Measurements from ENCODE around the gene NFIA.

NFIA gene

DNA sequence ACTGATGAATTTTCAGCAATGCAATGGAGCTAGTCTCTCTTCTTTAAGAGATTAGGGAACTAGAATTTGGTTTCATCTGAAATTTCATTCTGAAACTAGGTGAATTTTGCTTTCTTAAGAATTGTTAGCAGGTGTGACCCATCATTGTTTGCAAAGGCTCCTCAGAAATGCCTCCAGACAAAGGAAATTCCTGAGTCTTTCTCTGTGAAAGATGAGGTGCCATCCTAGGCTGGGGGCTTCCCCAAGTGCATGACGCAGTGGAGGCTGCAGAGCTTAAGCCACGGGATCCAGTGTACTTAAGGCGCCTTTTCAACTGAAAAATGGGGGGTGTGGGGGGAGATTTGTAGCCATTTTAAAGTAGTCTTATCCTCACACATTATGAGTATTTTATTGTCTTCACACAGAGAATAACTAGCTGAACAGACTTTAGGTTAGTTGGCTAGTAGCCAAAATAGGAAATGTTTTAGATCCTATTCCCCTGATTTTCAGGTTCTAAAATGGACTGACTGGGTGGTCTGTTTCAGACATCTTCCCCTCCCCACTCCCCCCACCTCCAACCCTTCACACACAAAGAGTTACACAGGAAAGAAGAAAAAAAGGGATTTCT lies 202.0 kb downstream of the NFIA start:
- no peak for DNase-seq

DNA sequence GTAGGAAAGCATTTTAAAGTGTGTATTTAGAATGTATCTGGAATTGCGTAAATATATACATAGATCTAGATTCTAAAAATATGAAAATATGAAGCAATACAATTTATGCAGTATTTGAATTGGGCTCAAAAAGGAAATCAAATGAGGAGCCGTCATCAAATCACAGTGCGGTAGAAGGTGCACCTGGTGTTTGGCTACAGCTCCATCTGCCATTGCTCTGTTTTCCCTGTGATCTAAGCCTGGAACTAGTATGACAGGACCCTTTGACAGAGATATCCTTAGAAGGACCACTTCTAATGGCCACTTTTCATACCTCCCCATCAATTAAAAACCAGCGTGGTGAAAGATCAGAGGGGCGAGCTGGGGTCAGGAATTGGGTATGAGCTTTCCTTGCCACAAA lies 202.6 kb downstream of the NFIA start:
- DNase-seq, result no peak

DNA sequence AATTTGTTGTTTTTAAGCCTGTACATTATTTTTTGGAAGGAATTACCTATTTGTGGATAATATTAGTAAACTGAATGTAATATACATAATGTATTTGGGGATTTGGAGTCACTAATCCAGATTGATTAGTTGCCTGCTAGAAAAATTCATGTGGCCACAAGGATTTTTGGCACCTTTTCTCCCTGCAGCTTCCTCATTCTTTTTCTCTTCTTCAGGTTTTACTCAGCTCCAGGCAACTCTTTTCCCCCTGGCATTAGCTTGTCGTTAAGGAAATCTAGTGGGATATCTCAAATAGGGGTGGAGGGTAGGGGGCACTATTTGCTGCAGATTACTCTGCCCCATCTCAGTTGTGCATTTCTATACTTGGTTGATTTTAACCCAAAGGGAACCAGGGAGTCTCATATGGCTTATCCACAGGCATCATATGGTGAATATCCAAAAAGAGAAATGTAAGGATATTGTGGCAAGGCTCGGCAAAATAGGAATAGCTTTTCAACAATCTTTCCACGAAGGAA lies 203.1 kb downstream of the NFIA start:
- no peak for DNase-seq

- no peak for DNase-seq
These were observed 204.7 kb downstream of the NFIA start for GRCh38 chr1:61287014-61287413.

DNA sequence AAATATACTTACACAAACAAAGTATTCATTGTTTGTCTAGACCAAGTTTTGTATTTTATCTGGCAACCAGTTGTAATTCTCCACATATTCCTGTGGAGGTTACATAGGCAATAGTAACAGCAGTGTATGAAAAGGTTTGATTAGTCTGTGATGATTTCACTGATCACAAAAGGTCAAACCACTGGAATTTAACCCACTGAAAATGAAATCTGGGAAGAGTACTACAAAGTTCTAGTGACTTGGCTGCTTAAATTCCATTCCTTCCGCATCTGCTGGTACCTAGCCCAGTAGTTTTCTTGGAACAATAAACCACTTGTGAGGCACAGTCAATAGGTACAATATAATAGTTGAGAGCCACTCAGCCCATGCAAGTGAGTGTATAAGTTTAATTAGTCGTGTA lies 205.4 kb downstream of the NFIA start:
- DNase-seq, result no peak

GRCh38 chr1:61289232-61290098 lies 207.1 kb downstream of the NFIA start:
- no peak for DNase-seq

- no peak for DNase-seq
These were observed 208.2 kb downstream of the NFIA start for GRCh38 chr1:61290525-61290924.

DNA sequence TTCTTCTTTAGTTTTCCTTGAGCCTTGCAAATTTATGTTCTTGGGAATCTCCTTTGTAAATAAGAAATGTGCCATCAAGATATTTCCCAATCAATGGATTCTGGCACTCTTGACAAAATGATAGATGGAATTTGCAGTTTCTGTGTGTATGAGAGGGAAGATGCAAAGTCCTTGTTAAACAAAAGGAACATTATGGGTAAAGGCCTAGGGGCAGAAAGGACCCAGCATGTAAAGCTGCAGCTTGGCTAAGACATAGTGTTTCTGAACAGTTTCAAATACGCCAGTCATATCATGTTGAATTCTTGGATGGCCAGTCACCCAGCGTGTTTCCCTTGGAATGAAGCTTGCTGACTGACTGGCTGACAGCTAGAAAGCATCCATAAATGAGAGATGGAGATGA lies 210.8 kb downstream of the NFIA start:
- DNase-seq, result no peak

DNA sequence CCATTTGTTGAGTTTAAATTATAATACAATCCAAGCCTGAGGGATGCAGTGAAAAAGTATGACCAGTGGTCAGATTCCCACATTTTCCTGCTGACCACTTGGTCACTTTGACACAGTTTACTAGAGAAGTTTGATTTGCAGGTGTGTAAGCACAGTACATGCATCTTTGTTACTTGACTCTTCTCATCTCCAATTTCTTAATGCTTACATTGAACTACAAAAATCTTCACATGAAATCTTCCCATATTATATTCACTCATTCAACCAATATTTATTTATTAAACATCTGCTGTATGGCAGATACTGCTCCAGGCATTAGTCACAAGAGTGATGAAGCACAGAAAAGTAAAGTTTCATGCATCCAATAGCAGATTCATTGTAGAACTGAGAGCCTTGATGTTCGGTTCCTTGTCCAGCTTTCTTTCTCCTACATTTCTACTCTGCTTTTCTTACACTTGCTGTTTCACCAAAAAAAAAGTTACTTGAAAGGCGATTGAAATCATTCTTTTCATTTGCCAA lies 211.7 kb downstream of the NFIA start:
- no peak for DNase-seq

- no peak for DNase-seq
These were observed 212.6 kb downstream of the NFIA start for GRCh38 chr1:61294930-61295329.

DNA sequence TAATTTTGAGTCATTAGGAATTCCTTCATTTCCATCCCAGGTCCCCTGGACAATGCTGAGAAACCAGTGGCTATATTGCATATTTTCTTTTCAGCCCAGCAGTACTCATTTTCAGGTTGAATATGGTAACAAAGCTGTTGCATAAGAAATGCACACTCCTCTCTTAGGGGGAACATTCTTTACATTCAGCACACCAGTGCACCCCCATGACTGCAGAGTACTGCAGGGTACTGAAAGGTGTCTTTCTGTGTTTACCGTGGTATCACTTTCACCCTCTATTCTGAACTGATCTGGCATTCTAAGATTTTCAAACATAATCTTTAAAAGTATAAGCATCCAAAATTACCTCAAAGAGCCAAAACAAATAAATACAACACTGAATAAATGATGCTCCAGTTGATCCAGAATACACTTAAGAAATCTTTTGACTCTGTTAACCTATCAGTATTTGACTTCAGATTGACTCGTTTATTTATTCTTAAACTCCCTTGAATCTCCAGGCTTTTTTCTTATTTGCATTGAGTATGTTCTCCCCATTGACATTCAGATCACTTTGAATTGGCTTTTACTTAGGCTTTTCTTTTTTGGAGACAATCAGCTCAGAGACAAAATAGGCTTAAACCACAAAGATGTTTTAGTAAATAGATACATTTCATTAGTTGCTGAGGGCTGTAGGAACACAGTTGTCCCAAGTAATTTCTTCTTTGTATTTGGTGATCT lies 213.6 kb downstream of the NFIA start:
- DNase-seq, result no peak

GRCh38 chr1:61297887-61298286 lies 215.5 kb downstream of the NFIA start:
- no peak for DNase-seq

GRCh38 chr1:61299463-61299862 lies 217.1 kb downstream of the NFIA start:
- DNase-seq, result no peak

- DNase-seq, result no peak
These were observed 218.5 kb downstream of the NFIA start for GRCh38 chr1:61300899-61301298.

DNA sequence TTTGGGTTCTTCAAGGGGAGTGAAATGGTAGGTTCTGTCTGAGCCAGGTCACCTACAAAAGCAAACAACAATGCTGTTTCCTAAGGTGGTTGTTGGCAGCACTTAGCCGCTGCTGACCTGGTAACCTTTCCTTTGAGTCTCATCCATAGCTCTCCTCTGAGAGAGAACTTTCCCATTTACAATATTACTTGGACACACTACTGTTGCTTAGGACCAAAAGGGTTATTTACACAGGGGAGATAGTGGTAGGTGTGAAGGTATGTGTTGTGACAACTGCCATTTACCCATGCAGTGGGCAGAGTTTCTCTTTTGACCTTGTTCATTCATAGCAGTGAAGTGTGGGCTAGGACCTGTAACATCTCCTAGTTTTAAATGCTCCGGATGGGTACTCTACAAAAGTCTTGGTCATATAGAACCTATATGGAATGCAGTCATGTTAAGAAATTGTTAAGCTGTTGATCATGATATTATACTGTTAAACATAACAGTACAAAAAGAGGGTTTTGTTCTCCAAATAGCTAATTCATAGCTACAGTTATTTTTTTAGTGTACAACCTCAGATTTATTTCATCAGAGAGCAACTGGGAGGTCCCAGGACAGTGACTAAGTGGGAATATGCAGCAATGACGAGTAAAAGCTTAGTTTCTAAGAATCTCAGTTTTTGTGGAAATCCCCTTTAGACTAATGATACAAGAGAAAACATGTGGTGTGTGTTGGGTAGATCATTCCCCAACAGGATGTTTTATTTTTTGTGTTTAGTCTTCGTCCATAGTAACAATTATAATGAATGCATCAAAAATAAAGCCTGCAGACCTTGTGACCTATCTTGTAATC lies 219.7 kb downstream of the NFIA start:
- DNase-seq, result peak in 1 of 2 donors; percentile 4

DNA sequence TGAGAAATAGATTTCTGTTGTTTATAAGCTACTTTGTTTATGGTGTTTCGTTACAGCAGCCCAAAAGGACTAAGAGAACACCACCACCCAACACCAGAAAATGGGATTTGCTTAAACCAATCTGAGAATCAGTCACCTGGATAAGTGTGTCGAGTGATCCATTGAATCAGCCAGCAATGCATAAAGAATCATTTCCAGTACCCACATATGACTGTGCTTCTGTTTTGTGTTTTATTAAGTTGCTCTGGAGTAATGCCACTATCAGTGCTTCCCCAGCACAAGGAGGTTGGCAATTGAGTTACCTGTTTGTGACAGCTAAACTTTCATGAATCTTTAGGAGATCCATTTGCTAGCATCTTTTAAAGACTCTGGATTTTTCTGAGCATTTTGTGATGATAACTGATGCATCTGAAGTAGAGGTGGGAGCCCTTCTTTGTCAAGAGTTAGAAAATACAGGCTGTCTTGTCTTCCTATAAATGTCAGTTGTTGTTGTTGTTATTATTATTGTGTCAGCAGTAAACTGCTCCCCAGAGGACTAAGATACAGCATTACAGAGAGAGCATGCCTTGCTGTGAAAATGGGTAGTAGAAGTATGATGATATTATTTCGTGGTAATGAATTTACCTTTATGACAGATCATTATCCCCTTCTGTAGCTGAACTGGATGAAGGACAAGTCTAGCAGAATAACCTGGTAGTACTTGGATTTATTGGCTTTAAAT lies 225.2 kb downstream of the NFIA start:
- DNase-seq, result no peak

DNA sequence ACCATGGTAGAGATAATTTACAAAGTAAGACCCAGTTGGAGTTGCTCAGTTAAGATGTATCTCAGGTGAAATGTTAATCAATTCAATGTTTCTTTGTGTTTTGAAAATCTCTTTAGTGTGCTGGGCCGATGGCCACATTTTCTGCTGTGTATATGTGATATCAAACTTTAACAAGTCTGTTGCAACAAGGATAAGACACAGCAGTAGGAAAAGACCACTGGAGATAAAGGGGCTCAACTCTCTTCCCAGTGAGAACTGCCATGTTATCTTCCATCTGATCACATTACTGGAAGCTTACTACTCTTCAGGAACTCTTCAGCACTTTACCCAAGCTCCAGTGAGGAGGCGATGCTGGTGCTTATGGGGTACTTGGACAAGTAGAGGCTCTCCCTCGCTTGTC lies 227.7 kb downstream of the NFIA start:
- no peak for DNase-seq

DNA sequence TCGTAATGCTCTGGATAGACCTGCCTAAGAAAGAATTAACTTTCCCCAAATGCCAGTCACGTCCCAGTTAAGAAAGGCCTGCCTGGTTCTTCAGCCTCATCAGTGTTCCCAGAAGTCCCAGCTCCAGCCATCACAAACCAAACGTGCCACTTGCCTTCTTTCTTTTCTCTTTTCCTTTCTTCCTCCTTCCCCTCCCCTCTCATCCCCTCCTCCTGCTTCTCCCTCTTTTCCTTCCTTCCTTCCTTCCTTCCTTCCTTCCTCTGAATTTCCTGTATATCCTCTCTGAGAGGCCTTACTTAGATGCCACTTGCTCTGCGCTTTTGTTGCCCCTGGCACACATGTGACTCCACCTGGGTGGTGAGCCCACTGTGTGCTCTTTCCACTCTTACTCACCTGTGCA lies 228.2 kb downstream of the NFIA start:
- DNase-seq, result no peak

GRCh38 chr1:61313906-61314422 lies 231.6 kb downstream of the NFIA start:
- no peak for DNase-seq

GRCh38 chr1:61315011-61315410 lies 232.7 kb downstream of the NFIA start:
- DNase-seq, result no peak

DNA sequence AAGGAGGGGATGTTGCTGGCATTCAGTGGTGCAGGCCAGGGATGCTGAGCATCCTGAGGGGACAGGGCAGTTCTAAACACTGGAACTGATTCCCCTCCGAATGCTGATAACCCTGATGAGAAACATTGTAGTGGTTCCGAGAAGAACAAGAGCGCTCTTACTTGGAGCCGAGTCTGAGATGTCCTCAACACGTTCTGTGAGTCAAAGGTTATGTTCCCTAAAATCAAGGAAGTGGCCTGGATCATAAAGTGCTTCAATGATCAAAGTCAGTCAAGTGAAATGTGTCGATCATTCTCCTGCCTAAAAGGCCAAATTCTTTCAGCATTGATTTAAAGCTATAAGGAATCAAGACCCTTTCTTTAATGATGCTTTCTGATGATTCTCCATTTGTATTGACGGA lies 234.1 kb downstream of the NFIA start:
- DNase-seq, result no peak
